Loucy (cell line): ENCODE results near the gene SLC35A1.

ENCODE experiments used
- H2AFZ ChIP-seq: fragments of 200-600 bp; sonication (generic); 2 replicates; pipeline ENCODE4 v1.6.0; 2016; ENCODE audit warnings: antibody characterized with exemption, mild to moderate bottlenecking, low read length, moderate library complexity
- H3F3A ChIP-seq: fragments of 200-600 bp; 2 replicates; pipeline ENCODE4 v1.6.0; 2016; ENCODE audit warnings: antibody characterized with exemption, low read depth, mild to moderate bottlenecking
- H3K27me3 ChIP-seq: fragments of 200-600 bp; sonication (generic); 2 replicates; pipeline ENCODE4 v1.6.1; 2014; ENCODE audit warnings: low read length, mild to moderate bottlenecking; ENCODE audit not compliant: insufficient read depth, poor library complexity, severe bottlenecking
- H3K36me3 ChIP-seq: fragments of 200-600 bp; sonication (generic); 2 replicates; pipeline ENCODE4 v1.6.1; 2016; ENCODE audit warnings: low read length; ENCODE audit not compliant: insufficient read depth
- H3K4me1 ChIP-seq: fragments of 200-600 bp; sonication (generic); 2 replicates; pipeline ENCODE4 v1.5.1; 2014; ENCODE audit warnings: low read length, mild to moderate bottlenecking; ENCODE audit not compliant: insufficient read depth, poor library complexity, severe bottlenecking
- H3K4me2 ChIP-seq: fragments of 200-600 bp; sonication (generic); 2 replicates; pipeline ENCODE4 v1.6.0; 2014; ENCODE audit warnings: antibody characterized with exemption, low read length, low read depth, mild to moderate bottlenecking; ENCODE audit not compliant: poor library complexity, severe bottlenecking
- H3K4me3 ChIP-seq: fragments of 200-600 bp; sonication (generic); 2 replicates; pipeline ENCODE4 v1.5.1; 2014; ENCODE audit warnings: low read length, mild to moderate bottlenecking, mixed read lengths; ENCODE audit not compliant: poor library complexity, severe bottlenecking
- H3K79me2 ChIP-seq: fragments of 200-600 bp; sonication (generic); 2 replicates; pipeline ENCODE4 v1.6.1; 2014; ENCODE audit warnings: low read length; ENCODE audit not compliant: insufficient read depth
- H3K9ac ChIP-seq: fragments of 200-600 bp; sonication (generic); 2 replicates; pipeline ENCODE4 v1.6.0; 2014; ENCODE audit warnings: mild to moderate bottlenecking, low read depth, low read length, moderate library complexity; ENCODE audit not compliant: poor library complexity, severe bottlenecking
- H3K9me2 ChIP-seq: fragments of 200-600 bp; sonication (generic); replicated peaks from 2 replicates; pipeline ENCODE4 v1.6.1; 2016; ENCODE audit warnings: low read depth, low read length, mixed read lengths
- H3K9me3 ChIP-seq: fragments of 200-600 bp; sonication (generic); 2 replicates; pipeline ENCODE4 v1.6.1; 2014; ENCODE audit warnings: mild to moderate bottlenecking, antibody characterized with exemption, low read length, low read depth; ENCODE audit not compliant: insufficient read depth
- H4K20me1 ChIP-seq: fragments of 200-600 bp; sonication (generic); 2 replicates; pipeline ENCODE4 v1.6.0; 2014; ENCODE audit warnings: antibody characterized with exemption, low read length, mild to moderate bottlenecking; ENCODE audit not compliant: insufficient read depth, poor library complexity, severe bottlenecking
- EZH2phosphoT487 ChIP-seq: fragments of 200-600 bp; IDR thresholded peaks from 2 replicates; pipeline ENCODE4 v1.6.1; 2018; ENCODE audit warnings: antibody characterized with exemption, mild to moderate bottlenecking, moderate library complexity, borderline replicate concordance
- TF ChIP-seq, protein P1 (sequence below): fragments of 200-600 bp; sonication (generic); conservative IDR thresholded peaks from 2 replicates; pipeline ENCODE4 v1.5.1; 2014; ENCODE audit warnings: mild to moderate bottlenecking, antibody characterized with exemption, low read length

The SLC35A1 gene

GRCh38 chr6:87539554-87539953 is 66.8 kb downstream of the SLC35A1 start:
- no peaks in the 10 kb centered on the region for H3K4me1 ChIP-seq
- no peaks in the 10 kb centered on the region for H3K27me3 ChIP-seq
- no peak overlapping the region for H3K4me2 ChIP-seq
- H2AFZ ChIP-seq, result no peak overlapping the region
- H4K20me1 ChIP-seq, result no peaks in the 10 kb centered on the region
- no peaks in the 10 kb centered on the region for H3F3A ChIP-seq
- peaks cover 39% of the 10 kb centered on the region; the same call in 1 of the 2 replicates for H3K36me3 ChIP-seq
- no peaks in the 10 kb centered on the region for H3K9me2 ChIP-seq
- H3K9ac ChIP-seq, result no peak overlapping the region
- H3K9me3 ChIP-seq, result no peaks in the 10 kb centered on the region
- no peaks in the 10 kb centered on the region for H3K79me2 ChIP-seq
- TF ChIP-seq, protein P1, sequence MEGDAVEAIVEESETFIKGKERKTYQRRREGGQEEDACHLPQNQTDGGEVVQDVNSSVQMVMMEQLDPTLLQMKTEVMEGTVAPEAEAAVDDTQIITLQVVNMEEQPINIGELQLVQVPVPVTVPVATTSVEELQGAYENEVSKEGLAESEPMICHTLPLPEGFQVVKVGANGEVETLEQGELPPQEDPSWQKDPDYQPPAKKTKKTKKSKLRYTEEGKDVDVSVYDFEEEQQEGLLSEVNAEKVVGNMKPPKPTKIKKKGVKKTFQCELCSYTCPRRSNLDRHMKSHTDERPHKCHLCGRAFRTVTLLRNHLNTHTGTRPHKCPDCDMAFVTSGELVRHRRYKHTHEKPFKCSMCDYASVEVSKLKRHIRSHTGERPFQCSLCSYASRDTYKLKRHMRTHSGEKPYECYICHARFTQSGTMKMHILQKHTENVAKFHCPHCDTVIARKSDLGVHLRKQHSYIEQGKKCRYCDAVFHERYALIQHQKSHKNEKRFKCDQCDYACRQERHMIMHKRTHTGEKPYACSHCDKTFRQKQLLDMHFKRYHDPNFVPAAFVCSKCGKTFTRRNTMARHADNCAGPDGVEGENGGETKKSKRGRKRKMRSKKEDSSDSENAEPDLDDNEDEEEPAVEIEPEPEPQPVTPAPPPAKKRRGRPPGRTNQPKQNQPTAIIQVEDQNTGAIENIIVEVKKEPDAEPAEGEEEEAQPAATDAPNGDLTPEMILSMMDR, result no peak
- no peak for TF ChIP-seq EZH2phosphoT487
- H3K4me3 ChIP-seq, result no peak overlapping the region

DNA sequence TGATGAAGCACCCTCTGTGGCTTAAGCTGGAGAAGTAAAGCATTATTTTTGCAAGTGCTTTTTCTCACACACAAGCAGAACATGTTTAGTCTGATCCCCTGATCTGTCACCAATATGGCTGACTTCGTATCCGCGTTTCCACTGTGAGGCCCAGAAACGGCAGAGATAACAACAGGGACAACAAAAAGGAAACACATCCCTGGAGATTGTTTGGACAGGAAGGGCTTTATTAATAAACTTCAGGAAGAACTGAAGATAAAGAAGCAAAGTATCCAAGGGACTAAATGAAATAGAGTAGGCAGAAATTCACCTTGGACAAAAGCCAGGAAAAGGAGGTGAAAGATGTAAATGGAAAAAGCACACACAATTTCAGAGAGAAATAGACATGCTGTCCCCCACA is 67.8 kb downstream of the SLC35A1 start:
- peaks cover 48% of the 10 kb centered on the region; the same call in 1 of the 2 replicates for H3K36me3 ChIP-seq
- no peaks in the 10 kb centered on the region for H3K4me1 ChIP-seq
- H3K4me3 ChIP-seq, result no peak overlapping the region
- H4K20me1 ChIP-seq, result no peaks in the 10 kb centered on the region
- no peaks in the 10 kb centered on the region for H3F3A ChIP-seq
- no peaks in the 10 kb centered on the region for H3K9me3 ChIP-seq
- TF ChIP-seq, protein P1, result no peak
- no peak for TF ChIP-seq EZH2phosphoT487
- H2AFZ ChIP-seq, result no peak overlapping the region
- no peaks in the 10 kb centered on the region for H3K27me3 ChIP-seq
- no peaks in the 10 kb centered on the region for H3K79me2 ChIP-seq
- H3K4me2 ChIP-seq, result no peak overlapping the region
- H3K9me2 ChIP-seq, result no peaks in the 10 kb centered on the region
- no peak overlapping the region for H3K9ac ChIP-seq

DNA sequence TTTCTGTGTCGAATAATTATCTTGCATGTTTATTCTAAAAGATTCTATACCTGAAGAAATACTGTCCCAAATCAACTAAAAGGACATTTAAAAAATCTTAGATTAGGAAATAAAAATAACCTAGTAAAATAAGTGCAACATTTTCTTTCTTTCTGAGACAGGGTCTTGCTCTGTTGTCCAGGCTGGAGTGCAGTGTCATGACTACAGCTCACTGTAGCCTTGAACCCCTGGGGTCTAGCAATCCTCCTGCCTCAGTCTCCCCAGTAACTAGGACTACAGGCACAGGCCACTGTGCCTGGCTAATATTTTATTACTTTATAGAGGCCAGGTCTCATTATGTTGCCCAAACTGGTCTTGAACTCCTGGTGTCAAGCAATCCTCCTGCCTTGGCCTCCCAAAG is 68.3 kb downstream of the SLC35A1 start:
- Histone ChIP-seq H2AFZ (no peak overlapping the region), H3K36me3 (peaks cover 49% of the 10 kb centered on the region; the same call in 1 of the 2 replicates), H3K4me3 (no peak overlapping the region), H3K9me3 (no peaks in the 10 kb centered on the region), H4K20me1 (no peaks in the 10 kb centered on the region), H3K4me2 (no peak overlapping the region), H3K9me2 (no peaks in the 10 kb centered on the region), H3K27me3 (no peaks in the 10 kb centered on the region), H3F3A (no peaks in the 10 kb centered on the region), H3K9ac (no peak overlapping the region), H3K79me2 (no peaks in the 10 kb centered on the region), H3K4me1 (no peaks in the 10 kb centered on the region)
- TF ChIP-seq, protein P1, result no peak
- TF ChIP-seq EZH2phosphoT487, result no peak
